ENCODE measurements around the gene KIF26B.

Gene KIF26B

GRCh38 chr1:245459621-245460020, 304.8 kb downstream of the KIF26B start:
- Histone ChIP-seq H3K79me2 (ENCODE audit: insufficient read depth, low read length) (no peaks in the 10 kb centered on the region), H2AFZ (ENCODE audit: low read length) (no peak overlapping the region), H3K9me2 (replicated peaks; ENCODE audit: low read depth, low read length) (no peaks in the 10 kb centered on the region), H4K20me1 (ENCODE audit: insufficient read depth, low read length, poor library complexity, severe bottlenecking) (no peaks in the 10 kb centered on the region), H3F3A (ENCODE audit: low read depth) (no peaks in the 10 kb centered on the region), H3K9ac (ENCODE audit: low read depth, low read length, poor library complexity, severe bottlenecking) (no peak overlapping the region), H3K27me3 (ENCODE audit: insufficient read depth, low read length, poor library complexity, severe bottlenecking) (no peaks in the 10 kb centered on the region), H3K36me3 (ENCODE audit: insufficient read depth, low read length) (no peaks in the 10 kb centered on the region), H3K4me2 (ENCODE audit: low read depth, low read length, poor library complexity, severe bottlenecking) (no peak overlapping the region), H3K9me3 (ENCODE audit: insufficient read depth, low read depth, low read length) (no peaks in the 10 kb centered on the region), H3K4me3 (ENCODE audit: low read length, poor library complexity, severe bottlenecking) (no peak overlapping the region), H3K4me1 (ENCODE audit: insufficient read depth, low read length, poor library complexity, severe bottlenecking) (no peaks in the 10 kb centered on the region)
- TF ChIP-seq EZH2phosphoT487 (IDR thresholded peaks at IDR 0.05; ENCODE audit: borderline replicate concordance): no peak
- TF ChIP-seq CTCF (conservative IDR thresholded peaks at IDR 0.05; ENCODE audit: low read length): no peak

GRCh38 chr1:245461681-245462080, 306.9 kb downstream of the KIF26B start:
- Histone ChIP-seq H4K20me1 (ENCODE audit: insufficient read depth, low read length, poor library complexity, severe bottlenecking) (no peaks in the 10 kb centered on the region), H3K4me3 (ENCODE audit: low read length, poor library complexity, severe bottlenecking) (no peak overlapping the region), H3K9me3 (ENCODE audit: insufficient read depth, low read depth, low read length) (no peaks in the 10 kb centered on the region), H3K36me3 (ENCODE audit: insufficient read depth, low read length) (no peaks in the 10 kb centered on the region), H3K9ac (ENCODE audit: low read depth, low read length, poor library complexity, severe bottlenecking) (no peak overlapping the region), H3K79me2 (ENCODE audit: insufficient read depth, low read length) (no peaks in the 10 kb centered on the region), H3F3A (ENCODE audit: low read depth) (no peaks in the 10 kb centered on the region), H3K27me3 (ENCODE audit: insufficient read depth, low read length, poor library complexity, severe bottlenecking) (no peaks in the 10 kb centered on the region), H3K4me1 (ENCODE audit: insufficient read depth, low read length, poor library complexity, severe bottlenecking) (no peaks in the 10 kb centered on the region), H3K9me2 (replicated peaks; ENCODE audit: low read depth, low read length) (no peaks in the 10 kb centered on the region), H2AFZ (ENCODE audit: low read length) (no peak overlapping the region), H3K4me2 (ENCODE audit: low read depth, low read length, poor library complexity, severe bottlenecking) (no peak overlapping the region)
- TF ChIP-seq CTCF (conservative IDR thresholded peaks at IDR 0.05; ENCODE audit: low read length): no peak

GRCh38 chr1:245462161-245462560, 307.4 kb downstream of the KIF26B start:
- Histone ChIP-seq H3K9me2 (replicated peaks; ENCODE audit: low read depth, low read length) (no peaks in the 10 kb centered on the region), H3F3A (ENCODE audit: low read depth) (no peaks in the 10 kb centered on the region), H4K20me1 (ENCODE audit: insufficient read depth, low read length, poor library complexity, severe bottlenecking) (no peaks in the 10 kb centered on the region), H3K4me2 (ENCODE audit: low read depth, low read length, poor library complexity, severe bottlenecking) (no peak overlapping the region), H3K9ac (ENCODE audit: low read depth, low read length, poor library complexity, severe bottlenecking) (no peak overlapping the region), H3K4me3 (ENCODE audit: low read length, poor library complexity, severe bottlenecking) (no peak overlapping the region), H3K4me1 (ENCODE audit: insufficient read depth, low read length, poor library complexity, severe bottlenecking) (no peaks in the 10 kb centered on the region), H3K9me3 (ENCODE audit: insufficient read depth, low read depth, low read length) (no peaks in the 10 kb centered on the region), H3K27me3 (ENCODE audit: insufficient read depth, low read length, poor library complexity, severe bottlenecking) (no peaks in the 10 kb centered on the region), H3K79me2 (ENCODE audit: insufficient read depth, low read length) (no peaks in the 10 kb centered on the region), H2AFZ (ENCODE audit: low read length) (no peak overlapping the region), H3K36me3 (ENCODE audit: insufficient read depth, low read length) (no peaks in the 10 kb centered on the region)
- TF ChIP-seq EZH2phosphoT487 (IDR thresholded peaks at IDR 0.05; ENCODE audit: borderline replicate concordance): no peak
- TF ChIP-seq CTCF (conservative IDR thresholded peaks at IDR 0.05; ENCODE audit: low read length): no peak

All from Loucy (cell line).